Upper lobe of left lung (tissue), 6 donors: ENCODE results near the gene MOK. TPM values are rescaled to one million over a fixed set of nuclear protein-coding genes. Genes with fewer than 3 reads are reported as not detected.

Experiments used
- ATAC-seq, 2 donors: fragments of 200-7000 bp; cut with Tn5 transposase; one replicate each; pipeline ENCODE4 v1.9.1; 2022; ENCODE audit warnings: mild to moderate bottlenecking in 2 of 2, moderate library complexity in 2 of 2; ENCODE audit not compliant: low FRiP score in 2 of 2
- DNase-seq, 2 donors: peaks; one replicate each; pipeline ENCODE4 v3.0.0-alpha.2; 2019 to 2020
- H3K27ac ChIP-seq, 4 donors: fragments of 200-600 bp; sonication (generic); one replicate each; pipeline ENCODE4 v1.5.1; 2016 to 2019
- H3K27me3 ChIP-seq, 4 donors: fragments of 200-600 bp; sonication (generic); one replicate each; pipeline ENCODE4 v1.5.1; 2017 to 2019
- H3K36me3 ChIP-seq, 4 donors: fragments of 200-600 bp; sonication (generic); one replicate each; pipeline ENCODE4 v1.5.1; 2016 to 2019
- H3K4me1 ChIP-seq, 4 donors: fragments of 200-600 bp; sonication (generic); one replicate each; pipeline ENCODE4 v1.5.1; 2018 to 2019
- H3K4me3 ChIP-seq, 4 donors: fragments of 200-600 bp; sonication (generic); one replicate each; pipeline ENCODE4 v1.5.1; 2017 to 2019; ENCODE audit warnings: mild to moderate bottlenecking in 2 of 4, moderate library complexity in 1 of 4
- H3K9me3 ChIP-seq, 4 donors: fragments of 200-600 bp; sonication (generic); one replicate each; pipeline ENCODE4 v1.5.1; 2018 to 2019
- CTCF ChIP-seq, 6 experiments: fragments of 450-650 bp in 4 of 6; fragments of 200-600 bp in 2 of 6; sonication (generic) in 2 of 6; IDR thresholded peaks; one replicate each; pipeline ENCODE4 v1.5.1; 2016 to 2019; ENCODE audit warnings: antibody characterized with exemption in 6 of 6
- EP300 ChIP-seq, 4 donors: sonication (generic); formaldehyde crosslinking; IDR thresholded peaks; one replicate each; pipeline ENCODE4 v1.5.1; 2017; ENCODE audit warnings: antibody characterized with exemption in 4 of 4, control low read depth in 2 of 4
- POLR2A ChIP-seq, 4 donors: fragments of 450-650 bp; IDR thresholded peaks; one replicate each; pipeline ENCODE4 v1.5.1; 2016 to 2017; ENCODE audit warnings: antibody characterized with exemption in 4 of 4, mild to moderate bottlenecking in 2 of 4
- POLR2AphosphoS5 ChIP-seq, 2 donors: sonication (generic); formaldehyde crosslinking; IDR thresholded peaks; one replicate each; pipeline ENCODE4 v1.5.1; 2017; ENCODE audit warnings: antibody characterized with exemption in 2 of 2
- WGBS, 2 donors: methylation state at CpG; one replicate each; pipeline ENCODE4 v1.1.5; 2017 to 2018; 5-methylcytosine and 5-hydroxymethylcytosine counted together
- total RNA-seq, 6 donors: library from RNA; depleted of rRNA in 4 of 6; stranded (reverse); fragments of >200 nt in 4 of 6; gene quantifications; one replicate each; pipeline versions ENCODE4 v1.1.0 to v1.2.1, GENCODE V29; 2016 to 2021
- donor health status: DM: no; HTN: no; CAD: no; lungs with moderate emphysema.
- donor health status: DM: no; HTN: yes; CAD: no; lungs with severe emphysema.

Gene MOK
- total RNA-seq, 6 donors from 2014 or later = 8.8 to 66.0 (median 29.4) TPM

DNA sequence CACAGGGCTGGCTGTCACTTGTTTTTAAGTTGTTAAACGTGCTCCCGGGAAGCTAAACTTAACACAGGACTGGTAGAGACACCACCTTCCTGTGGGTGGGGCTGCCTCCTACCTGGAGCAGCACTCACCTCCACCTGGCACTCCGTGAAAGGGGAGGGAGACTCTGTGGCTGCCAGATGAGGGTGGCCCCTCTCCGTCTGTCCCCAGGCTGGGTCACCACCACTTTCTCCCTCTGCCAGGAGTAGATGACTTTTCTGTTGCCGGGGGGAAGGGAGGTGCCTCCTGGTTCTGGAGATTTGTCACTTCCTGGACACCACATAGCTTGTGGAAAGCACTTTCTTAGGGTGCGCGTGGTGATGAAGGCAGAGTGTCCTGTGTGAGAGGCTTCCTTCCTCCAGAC is 83.9 kb downstream of the MOK start:
- H3K9me3 ChIP-seq = no peaks in the 10 kb centered on the region
- H3K4me1 ChIP-seq = peaks cover 0 to 8% (median 5%) of the 10 kb centered on the region in 4 donors
- ATAC-seq = no peak
- 41 to 52% methylated on average over 4 to 7 of the region's 7 CpGs for WGBS, 2 donors
- DNase-seq = no peak
- H3K27me3 ChIP-seq = no peaks in the 10 kb centered on the region
- no peak overlapping the region for H3K27ac ChIP-seq
- H3K4me3 ChIP-seq = no peak overlapping the region
- H3K36me3 ChIP-seq = peaks cover 0 to 25% (median 6%) of the 10 kb centered on the region in 4 donors
- no peak for TF ChIP-seq EP300 (IDR thresholded peaks at IDR 0.05)
- TF ChIP-seq POLR2AphosphoS5 (IDR thresholded peaks at IDR 0.05) = no peak
- TF ChIP-seq POLR2A (IDR thresholded peaks at IDR 0.05) = no peak
- no peak for TF ChIP-seq CTCF (IDR thresholded peaks at IDR 0.05)

- H3K27ac ChIP-seq = no peak overlapping the region
- no peak for TF ChIP-seq EP300 (IDR thresholded peaks at IDR 0.05)
- no peak overlapping the region for H3K4me3 ChIP-seq
- ATAC-seq (no peak), DNase-seq (no peak)
- H3K9me3 ChIP-seq = no peaks in the 10 kb centered on the region
- no peaks in the 10 kb centered on the region for H3K27me3 ChIP-seq
- peaks cover 0 to 25% (median 6%) of the 10 kb centered on the region in 4 donors for H3K36me3 ChIP-seq
- H3K4me1 ChIP-seq = peaks cover 4 to 17% (median 10%) of the 10 kb centered on the region in 4 donors
- WGBS, 2 donors = 88 to 90% methylated on average over 1 to 12 of the region's 12 CpGs
These were observed 84.9 kb downstream of the MOK start for GRCh38 chr14:102220031-102220430.

DNA sequence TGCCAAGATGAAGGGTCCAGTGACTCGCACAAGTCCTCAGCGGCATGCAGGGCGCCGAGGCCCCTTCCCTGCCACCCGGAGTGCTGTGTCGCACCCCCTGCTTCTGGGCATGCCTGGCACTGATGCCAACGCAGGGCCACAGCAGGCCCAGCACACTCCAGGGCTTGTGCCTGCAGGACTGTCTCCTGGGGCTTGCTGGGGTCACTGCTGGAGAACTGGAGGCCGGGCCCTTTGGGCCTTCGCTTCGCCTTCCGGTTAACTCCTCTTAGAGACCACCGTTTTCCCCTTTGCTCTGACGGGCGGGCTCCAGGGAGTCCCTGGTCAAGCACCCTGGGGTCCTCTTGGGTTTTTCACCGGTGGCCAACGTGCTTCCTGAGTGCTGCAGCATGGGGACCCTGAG is 85.6 kb downstream of the MOK start:
- 96 to 97% methylated on average over 9 to 12 of the region's 16 CpGs for WGBS, 2 donors
- no peaks in the 10 kb centered on the region for H3K9me3 ChIP-seq
- ATAC-seq = no peak
- peaks cover 0 to 25% (median 6%) of the 10 kb centered on the region in 4 donors for H3K36me3 ChIP-seq
- H3K4me3 ChIP-seq = no peak overlapping the region
- TF ChIP-seq POLR2A (IDR thresholded peaks at IDR 0.05) = no peak
- no peak for TF ChIP-seq CTCF (IDR thresholded peaks at IDR 0.05)
- no peak for TF ChIP-seq EP300 (IDR thresholded peaks at IDR 0.05)
- TF ChIP-seq POLR2AphosphoS5 (IDR thresholded peaks at IDR 0.05) = no peak
- H3K27me3 ChIP-seq = no peaks in the 10 kb centered on the region
- H3K27ac ChIP-seq = no peak overlapping the region
- H3K4me1 ChIP-seq = peaks cover 4 to 17% (median 12%) of the 10 kb centered on the region in 4 donors
- no peak for DNase-seq

DNA sequence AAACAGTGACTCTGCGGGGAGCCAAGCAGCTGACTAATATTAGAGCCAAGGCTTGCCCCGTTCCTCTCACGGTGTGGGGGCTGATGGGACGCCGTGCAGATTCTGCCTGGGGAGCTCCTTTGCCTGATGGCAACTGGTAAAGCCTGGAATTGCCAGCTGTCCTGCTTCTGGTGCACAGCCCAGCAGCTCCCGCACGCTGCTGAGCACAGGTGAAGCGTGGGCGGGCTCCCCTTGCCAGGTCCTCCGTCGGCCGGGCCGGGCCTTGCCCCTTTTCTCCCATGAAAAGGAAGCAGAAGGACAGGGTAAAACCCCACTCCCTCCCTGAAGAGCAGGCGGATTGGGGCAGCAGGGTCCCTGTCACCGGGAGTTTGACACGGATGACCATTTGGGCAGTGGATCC is 86.3 kb downstream of the MOK start:
- H3K27ac ChIP-seq = no peak overlapping the region
- WGBS, 2 donors = 90 to 94% methylated on average over 7 to 16 of the region's 16 CpGs
- H3K9me3 ChIP-seq = no peaks in the 10 kb centered on the region
- DNase-seq (no peak), ATAC-seq (no peak)
- peaks cover 0 to 25% (median 6%) of the 10 kb centered on the region in 4 donors for H3K36me3 ChIP-seq
- no peak for TF ChIP-seq CTCF (IDR thresholded peaks at IDR 0.05)
- TF ChIP-seq POLR2AphosphoS5 (IDR thresholded peaks at IDR 0.05) = no peak
- no peak for TF ChIP-seq EP300 (IDR thresholded peaks at IDR 0.05)
- TF ChIP-seq POLR2A (IDR thresholded peaks at IDR 0.05) = no peak
- H3K4me1 ChIP-seq = peaks cover 4 to 17% (median 12%) of the 10 kb centered on the region in 4 donors
- H3K27me3 ChIP-seq = no peaks in the 10 kb centered on the region
- H3K4me3 ChIP-seq = no peak overlapping the region

DNA sequence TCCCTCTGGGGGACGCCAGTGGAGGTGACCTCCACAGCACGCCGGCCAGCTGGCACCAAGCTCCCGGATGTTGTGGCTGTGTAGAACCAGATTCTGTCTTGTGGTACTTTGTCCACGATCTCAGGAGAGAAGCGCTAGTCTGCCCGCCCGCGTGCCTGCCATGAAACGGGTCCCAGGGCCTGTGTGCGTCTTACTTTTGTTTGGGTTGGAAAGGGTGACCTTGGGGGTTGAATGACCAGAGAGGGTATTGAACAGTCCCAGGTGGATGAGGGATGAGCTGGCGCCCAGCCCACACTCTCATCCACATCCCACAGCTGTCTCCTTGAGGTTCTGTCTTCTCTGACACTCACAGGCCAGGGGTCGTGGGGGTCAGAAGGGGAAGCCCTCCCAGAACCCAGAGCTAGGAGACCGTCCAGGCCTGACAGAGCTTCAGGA is 87.0 kb downstream of the MOK start:
- Histone ChIP-seq H3K9me3 (no peaks in the 10 kb centered on the region), H3K4me1 (peaks cover 4 to 17% (median 12%) of the 10 kb centered on the region in 4 donors), H3K27me3 (no peaks in the 10 kb centered on the region), H3K27ac (no peak overlapping the region), H3K4me3 (no peak overlapping the region), H3K36me3 (peaks cover 0 to 28% (median 6%) of the 10 kb centered on the region in 4 donors)
- no peak for DNase-seq
- 84 to 93% methylated on average over 8 to 12 of the region's 14 CpGs for WGBS, 2 donors
- TF ChIP-seq EP300 (IDR thresholded peaks at IDR 0.05) (no peak), POLR2AphosphoS5 (IDR thresholded peaks at IDR 0.05) (no peak), CTCF (IDR thresholded peaks at IDR 0.05) (no peak), POLR2A (IDR thresholded peaks at IDR 0.05) (no peak)
- peak in 1 of 2 donors; percentile 5 for ATAC-seq
